NCI-H1694 treated with DMSO at 0.1 percent for 48 hours (cell line): ENCODE results near the gene EXPH5.

Experiments
- DNase-seq: peaks from one replicate; lab custom pipeline; 2025; lab: John Stamatoyannopoulos, UW

Gene EXPH5

DNA sequence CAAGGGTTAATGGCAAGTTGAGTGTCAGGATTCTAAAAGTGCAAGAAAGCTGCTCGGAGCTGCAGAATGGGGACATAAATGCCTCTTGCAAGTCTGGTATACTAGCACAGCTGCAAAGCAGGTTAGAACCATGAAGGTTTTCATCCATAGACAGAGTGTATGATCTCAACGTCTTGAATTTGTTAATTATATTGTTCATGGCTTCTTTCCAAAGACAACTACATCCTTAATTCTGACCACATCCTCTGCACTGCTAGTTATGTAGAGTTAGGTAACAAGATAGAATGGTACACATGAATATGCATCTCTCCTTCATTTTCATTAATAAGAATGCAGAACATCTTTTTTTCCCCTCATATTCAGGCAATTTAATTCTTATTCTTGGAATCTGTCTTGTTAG is 34.2 kb downstream of the EXPH5 start:
- DNase-seq, result no peak

DNA sequence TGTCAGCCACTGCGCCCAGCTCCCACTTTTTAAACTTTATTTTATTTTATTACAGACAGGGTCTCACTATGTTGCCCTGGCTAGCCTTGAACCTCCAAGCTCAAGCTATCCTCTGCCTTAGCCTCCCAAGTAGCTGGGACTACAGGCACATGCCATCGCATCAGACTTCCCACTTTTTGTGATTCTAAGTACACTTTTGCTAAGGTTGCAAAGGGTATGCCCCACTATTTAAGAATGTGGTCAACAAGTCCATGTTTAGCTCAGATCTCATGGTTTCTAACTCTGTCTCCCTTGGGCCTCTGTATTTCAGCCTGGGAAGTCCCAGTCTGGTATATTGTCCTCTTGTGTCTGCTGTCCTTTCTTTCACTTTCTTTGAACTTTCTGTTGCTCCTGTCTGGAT is 35.3 kb downstream of the EXPH5 start:
- DNase-seq, result no peak

DNA sequence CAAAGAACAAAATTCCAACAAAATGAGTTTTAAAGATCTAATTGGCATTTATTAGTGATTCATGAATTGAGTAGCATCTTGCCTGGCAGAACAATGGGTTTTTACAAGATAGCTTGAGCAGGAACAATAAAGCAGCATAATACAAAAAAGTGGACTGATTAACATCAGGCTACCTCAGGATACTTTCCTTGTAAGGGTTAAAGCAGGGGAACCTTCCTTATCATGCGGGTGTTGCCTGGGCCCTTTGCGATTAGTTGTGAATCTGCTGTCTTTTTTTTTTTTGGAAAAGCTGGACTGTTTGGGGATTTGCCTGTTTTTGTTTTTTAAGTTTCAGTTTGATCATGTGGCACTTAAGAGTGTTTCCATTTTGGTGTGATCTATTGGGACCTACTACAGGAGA is 37.5 kb downstream of the EXPH5 start:
- no peak for DNase-seq

DNA sequence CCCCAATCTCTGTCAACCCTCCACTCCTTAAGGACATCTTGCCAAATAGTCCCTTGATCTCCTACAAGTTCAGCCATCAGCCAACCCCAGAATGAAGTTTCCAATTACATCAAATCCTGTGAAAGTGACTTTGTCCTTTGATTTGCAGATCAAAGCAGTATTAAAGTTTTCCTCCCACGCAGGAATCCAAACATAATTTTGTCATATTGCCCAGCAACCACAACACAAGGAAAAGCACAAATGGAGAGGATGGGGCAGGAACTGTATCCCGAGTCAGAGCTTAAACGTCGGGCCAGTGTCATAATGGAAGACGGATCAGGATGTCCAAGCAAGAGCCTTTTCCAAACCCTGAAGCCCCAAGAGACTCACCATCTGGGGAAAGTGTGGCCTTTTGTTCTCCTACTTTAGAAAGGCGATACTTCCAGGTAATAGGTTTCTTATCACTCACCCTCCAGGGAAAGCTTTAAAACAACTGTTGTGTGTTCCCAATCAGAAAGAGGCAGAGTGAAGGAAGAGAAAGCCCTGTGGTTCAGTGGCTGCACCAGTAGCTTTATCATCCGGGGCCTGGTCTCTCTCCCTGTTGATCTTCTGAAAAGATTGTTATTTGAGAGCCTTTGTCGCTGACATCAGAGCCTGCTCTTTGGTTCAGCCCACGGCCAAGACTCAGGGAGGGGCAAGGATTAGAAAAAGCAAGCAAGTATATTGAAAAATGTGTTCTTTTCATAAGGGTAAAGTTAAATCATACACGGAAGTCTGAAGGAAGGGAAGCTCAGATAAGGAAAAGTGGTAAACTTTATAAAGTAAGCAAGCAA is 41.7 kb downstream of the EXPH5 start:
- DNase-seq, result no peak

DNA sequence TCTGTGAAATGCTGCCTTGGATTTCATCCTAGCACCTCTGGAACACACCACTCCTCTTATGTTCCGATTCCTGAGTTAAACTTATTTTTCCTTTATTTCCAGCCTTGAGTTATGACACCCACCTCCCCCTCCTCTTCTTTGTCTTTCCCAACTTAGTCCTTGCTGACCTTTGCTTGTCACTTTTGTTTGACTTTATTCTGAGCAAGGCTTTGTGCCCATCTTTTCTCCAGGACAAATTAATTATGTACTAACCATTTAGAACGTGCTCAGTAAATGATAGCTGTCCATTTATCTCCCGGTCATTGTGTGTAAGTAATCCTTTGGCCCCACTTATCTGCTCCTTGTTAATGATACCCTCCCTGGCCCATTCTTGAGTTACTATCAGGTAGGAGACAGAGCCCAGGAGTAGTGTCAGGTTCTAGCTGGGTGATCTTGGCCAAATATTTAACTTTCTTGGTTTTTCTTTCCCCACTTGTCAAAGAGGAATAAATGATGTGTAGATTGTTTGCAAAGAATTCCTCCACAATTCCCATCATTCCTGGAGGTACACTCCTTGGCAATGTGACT is 44.2 kb downstream of the EXPH5 start:
- DNase-seq, result no peak

DNA sequence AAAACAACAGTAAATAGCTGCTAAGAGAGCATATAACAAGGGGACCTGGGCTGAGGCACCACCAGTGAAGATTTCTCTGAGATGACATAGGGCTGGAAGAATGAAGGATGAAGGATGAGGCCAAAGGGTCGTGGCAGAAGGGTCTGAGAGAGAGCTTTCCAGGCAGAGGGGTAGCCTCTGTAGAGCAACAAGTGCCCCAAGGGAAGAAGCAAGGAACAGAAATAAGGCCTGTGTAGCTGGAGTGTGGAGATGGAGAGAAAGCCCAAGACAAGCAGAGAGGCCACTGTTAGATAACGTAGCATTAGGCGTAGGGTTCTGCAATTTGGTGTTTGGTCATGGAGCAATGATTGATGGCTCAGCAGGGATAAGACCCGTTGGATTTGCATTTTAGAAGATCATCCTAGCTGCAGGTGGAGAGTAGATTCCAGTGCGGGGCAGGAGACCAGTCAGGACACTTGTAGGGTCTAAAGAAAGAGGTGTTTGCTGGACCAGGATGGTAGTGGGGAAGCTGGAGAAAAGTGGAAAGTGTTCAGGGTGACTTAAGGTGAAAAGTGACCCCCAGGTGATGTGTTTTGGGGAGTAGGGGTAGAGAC is 47.6 kb downstream of the EXPH5 start:
- no peak for DNase-seq

DNA sequence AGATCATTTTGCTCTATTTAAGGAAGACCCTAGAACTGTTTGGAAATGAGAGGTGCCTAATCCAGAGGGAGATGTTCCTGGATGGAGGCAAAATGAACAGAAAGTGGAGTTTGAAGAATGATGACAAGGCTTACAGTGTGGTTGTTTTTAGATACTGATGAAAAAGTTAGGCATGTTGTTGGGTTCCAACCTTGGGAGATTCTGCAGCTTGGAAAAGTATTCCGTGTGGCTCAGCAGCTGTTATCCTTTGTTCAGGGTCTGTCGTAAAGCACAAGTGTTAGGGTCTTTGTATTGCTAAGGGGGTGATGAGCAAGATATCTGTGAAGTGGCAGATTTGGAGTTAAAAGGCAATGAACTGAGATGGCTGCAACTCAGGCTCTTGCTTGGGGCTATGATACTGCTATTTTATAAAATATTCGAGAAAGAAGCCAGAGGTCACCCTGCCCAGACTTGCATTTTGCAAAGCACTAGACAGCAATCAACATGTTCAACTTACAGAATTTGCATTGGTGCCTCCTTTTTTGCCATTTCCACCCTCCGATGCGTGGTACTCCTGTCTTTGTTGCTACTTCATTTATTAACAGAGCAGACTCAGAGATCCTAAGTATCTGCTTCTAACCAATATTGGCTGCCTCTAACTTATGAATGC is 50.1 kb downstream of the EXPH5 start:
- DNase-seq, result no peak

DNA sequence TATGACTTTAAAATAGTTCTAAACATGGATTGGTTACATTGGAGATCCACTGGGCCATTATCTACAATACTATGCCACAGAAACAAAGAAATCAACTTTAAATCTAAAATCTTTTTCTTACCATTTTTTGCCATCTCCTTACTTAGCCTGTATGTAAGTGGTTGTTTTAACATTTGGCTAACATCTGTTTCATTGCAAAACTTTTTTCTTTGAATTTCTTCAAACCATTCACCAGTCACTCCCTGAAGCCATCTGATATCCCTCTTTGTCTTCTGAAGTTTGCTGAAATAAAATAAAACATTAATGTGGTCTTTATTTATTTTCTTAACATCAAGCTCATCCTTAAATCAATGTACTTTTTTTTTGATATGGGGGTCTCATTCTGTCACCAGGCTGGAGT is 52.0 kb downstream of the EXPH5 start:
- no peak for DNase-seq

DNA sequence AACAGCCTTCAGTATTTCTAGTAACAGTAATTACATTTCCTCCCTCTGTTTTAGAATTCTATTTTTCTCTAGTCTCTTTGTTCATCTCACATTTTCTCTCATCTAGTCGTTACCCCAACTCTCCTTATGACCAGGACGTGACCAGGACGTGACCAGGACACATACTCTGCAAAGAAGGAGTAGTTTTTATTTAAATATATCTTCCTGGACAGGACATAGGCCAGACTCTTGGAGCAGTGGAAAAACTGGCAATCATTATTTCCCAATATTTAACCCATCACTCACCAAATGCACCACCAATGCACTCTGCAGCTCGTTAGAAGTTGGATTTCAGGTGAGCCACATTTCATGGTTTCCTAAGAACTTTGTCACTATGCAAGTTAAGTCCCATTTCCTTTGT is 55.1 kb downstream of the EXPH5 start:
- DNase-seq, result no peak

DNA sequence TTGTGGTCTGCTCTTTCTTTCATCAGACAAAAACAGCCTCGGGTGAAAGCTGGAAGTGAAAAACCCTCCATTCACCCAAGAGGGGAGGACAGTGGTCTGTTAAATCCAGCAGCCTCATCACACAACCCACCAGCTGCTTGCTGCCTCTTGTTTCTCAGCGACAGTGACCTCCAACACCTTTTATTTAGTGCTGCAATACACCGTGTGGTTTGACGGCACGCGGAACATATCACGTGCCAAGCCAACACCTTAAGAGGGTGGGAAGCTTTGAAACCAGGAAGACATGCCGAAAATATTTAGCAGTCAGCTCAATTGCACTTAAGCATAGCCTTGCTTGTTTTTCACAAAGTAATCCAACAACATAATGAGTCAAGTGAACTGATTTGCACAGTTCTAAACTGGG is 55.5 kb downstream of the EXPH5 start:
- DNase-seq, result no peak

DNA sequence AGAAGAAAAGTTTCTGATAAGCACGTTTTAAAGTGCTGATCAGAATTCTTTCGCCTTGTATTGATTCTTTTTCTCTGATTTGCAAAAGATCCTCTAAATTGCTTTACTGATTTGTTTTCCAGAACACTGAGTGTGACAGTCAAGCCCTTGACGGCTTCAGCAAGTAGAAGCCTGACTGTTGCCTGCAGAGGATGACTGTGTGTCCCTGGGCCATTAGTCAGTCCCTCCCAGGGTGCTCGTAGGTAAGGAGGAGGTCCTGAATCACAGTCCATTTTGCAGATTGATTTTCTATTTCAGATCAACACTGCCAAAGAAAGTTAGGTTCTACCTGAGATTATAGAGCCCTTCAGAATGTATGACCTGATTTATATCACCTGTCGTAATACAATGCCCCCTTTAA is 56.8 kb downstream of the EXPH5 start:
- DNase-seq, result no peak

DNA sequence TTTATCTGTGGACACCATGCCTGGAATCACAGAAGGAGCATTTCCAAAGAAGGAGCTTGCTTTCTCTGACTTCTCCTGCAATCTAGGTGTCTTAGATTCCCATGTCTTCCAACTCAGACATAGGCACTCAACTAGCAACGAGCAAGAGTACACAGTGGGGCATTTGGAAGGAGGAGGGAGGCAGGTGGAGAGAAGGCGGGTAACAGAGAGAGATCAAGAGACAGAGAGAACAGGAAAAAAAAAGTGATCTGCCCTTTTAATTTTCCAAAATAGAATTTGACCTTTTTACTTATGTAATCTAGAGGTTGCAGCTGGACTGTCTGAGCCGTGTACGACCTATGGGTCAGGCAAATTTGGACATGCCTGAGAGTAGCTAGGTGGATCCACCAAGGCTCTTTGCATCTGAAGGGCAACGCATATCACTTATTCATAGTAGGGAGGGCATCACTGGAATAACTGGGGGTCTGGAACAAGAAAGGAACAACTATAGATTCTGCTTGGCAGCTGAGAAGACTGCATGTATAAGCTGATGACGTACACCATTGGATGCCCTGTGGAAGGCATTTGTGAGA is 58.1 kb downstream of the EXPH5 start:
- no peak for DNase-seq

DNA sequence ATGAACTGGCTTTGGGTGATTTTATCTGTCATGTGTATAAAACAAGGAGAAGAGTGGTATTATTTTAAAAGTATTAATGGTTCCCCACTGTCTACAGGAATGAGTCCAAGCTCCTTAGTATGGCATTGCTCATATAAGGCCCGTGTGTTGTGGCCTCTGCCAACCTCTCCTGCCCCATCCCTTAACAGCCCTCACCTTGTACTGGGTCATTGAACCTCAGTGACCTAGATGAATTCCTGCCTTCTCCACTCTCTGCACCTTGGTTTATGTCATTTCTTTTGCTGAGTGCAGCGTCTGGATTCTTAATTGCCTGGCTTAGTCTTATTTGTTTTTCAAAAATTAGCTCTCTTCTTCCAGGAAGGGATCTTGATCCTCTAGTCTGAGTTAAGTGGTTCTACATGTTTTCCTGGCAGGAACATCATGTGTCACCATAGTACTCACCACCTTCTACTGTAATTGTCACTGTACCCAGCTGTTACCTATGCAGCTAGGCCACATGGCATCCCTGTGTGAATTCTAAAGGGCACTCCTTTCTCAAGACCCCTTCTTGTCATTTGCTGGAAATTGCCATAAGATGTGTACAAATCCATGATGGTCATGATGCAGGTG is 59.2 kb downstream of the EXPH5 start:
- DNase-seq, result no peak

DNA sequence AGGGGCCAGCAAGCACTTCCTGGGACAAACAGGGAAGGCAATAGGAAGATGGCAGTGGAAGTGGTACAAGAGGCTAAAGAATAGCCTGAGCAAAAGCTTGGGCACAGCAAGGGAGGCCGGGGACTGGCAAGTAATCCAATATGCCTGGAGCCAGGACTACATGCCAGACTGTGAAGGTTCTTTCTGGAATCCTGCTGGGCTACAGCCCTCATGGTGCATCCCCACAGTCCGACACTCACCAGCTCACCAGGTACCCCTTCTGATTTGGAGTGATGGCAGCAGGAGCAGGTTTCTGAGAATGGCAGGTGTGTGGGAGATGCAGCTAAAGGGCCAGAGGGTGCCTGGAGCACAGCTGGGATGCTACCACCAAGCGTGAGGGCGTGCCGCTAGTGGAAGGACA is 63.1 kb downstream of the EXPH5 start:
- DNase-seq, result no peak

DNA sequence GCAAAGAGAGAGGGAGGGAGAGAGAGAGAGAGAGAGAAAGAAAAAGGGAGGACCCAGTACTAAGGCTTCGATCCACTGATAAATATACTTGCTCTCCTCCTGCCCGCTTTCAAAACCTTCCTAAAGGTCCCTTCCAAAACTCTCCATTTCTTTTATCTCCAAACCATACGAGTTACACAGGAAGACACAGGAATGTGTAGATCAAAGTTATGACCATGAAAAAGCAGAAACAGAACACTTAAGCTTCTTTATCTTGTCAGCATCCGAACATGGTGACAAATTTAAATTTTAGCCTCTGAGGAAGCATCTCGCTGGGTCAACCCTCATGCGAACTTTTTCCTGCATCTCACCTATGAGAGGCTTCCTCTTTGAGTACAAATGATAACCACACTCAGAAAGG is 66.2 kb downstream of the EXPH5 start:
- no peak for DNase-seq

DNA sequence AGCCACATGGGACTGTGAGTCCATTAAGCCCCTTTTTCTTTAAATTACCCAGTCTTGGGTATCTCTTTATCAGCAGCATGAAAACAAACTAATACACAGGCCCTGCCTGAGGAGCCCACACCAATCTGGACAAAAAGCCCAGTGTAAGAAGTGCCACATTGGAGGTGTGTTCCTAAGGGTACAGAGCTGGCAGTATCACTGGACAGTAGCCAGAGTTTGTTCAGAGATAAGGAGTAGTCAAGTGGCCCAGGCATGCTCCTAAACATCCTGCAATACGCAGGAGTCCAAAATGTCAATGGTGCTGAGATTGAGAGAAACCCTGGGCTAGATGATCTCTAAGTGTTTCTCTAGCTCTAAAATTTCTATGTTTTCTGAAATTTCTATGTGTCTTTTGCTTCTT is 68.4 kb downstream of the EXPH5 start:
- no peak for DNase-seq

DNA sequence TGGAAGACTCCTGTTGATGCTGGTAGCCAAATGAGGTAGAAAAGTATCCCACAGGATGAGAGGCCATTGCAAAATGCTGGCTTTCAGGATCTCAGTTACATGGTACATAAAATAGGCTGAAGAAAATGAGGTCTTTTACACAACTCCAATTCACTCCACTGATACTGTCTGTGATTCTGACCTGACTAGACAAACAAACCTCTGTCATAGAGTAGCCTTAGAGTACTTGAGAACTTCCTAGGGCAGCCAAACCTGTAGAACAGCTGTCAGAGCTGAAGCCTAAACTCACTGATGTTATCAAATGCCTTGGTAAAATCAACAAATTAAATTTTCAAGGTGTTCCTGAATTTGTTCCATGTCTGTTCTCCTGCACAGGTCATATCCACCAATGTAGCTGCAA is 69.1 kb downstream of the EXPH5 start:
- DNase-seq, result no peak

DNA sequence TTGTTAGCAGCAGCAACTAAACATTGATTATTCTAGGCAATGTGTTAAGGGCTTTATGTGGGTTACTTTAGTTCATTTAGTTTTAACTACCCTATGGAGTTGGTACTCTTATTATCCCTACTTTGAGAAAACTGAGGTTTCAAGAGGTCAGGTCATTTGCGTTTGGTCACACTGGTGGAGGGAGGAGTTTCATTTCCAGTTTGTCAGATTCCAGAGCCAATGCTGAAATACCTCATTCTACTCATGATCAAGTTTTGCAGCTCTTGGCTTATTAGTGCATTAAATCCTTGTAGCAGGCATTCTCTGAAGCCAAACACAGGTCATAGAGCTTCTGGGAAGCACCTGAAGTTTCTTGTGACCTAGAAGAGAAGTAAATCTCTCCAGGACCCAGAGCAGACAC is 71.2 kb downstream of the EXPH5 start:
- no peak for DNase-seq

DNA sequence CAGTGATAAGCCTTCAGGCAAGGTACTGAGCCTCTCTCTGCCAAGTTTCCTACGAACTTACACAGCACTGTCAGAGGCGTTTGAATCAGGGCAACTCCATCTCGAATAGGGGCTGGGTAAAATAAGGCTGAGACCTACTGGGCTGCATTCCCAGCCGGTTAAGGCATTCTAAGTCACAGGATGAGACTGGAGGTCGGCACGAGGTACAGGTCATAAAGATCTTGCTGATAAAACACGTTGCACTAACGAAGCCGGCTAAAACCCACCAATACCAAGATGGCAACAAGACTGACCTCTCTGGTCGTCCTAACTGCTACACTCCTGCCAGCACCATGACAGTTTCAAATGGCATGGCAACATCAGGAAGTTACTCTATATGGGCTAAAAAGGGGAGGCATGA is 75.0 kb downstream of the EXPH5 start:
- DNase-seq, result no peak

DNA sequence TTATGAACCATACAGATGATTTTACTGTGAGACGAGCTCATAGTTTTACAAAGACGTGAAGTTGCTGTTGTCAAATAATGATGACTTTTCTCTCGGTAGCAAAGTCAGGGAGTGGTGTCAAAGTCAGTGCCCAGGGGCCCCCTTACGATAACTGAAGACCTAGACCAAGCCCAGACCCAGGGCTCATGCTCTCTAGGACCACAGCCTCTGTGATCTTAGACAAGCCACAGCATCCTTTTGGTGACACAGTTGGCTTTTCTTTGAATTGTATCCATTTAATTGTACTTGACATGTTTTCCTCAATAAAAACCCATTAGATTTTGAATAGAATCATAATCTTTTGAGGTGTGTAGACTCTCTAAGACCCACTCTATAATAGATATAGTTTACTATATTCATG is 77.4 kb downstream of the EXPH5 start:
- DNase-seq, result no peak

DNA sequence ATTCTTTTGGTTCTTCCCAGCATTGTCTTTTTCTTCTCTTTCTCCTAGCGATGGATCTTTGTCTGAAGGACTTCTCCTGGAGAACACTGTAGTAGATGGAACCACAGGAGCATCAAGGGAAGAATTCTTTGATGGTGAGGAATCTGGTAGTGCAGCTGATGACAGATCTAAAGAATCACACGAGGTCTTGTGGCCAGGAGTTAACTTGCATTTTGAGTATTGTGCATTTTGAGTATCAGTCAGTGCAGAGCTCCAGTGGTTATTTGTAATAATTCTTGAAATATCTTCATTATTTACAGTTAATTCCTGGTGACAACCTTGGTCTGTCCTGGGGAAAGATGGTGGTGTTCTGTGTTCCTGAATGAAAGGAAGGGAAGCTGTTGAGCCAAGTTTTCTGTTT is 80.9 kb downstream of the EXPH5 start:
- no peak for DNase-seq

DNA sequence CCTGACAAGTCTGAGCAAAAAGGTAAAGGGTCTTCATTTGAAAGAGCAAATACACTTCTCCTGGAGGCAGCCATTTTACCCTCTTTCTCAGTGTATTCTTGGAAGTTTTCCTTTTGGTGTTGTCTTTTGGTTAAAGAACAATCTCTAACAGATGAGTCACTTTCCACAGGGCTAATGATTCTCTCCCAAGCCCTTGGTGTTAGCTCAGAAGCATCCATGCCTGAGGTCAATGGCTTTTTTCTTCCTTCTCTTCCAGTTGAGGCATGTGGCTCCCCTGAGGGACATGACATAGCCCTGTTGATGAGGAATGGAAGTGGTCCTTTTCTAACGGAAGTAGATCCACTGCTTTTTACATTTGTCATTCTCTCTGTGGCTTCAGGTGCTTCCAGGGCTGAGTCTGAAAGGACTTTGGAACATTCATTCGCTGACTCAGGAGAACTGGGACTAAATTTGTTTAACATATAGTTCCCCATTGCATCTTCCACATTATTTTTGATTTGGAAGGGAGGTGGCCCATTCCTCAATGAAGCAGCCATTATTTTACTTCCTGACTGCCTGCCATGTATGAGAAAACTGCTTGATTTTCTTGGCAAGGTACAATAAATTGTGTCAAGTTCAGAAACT is 81.6 kb downstream of the EXPH5 start:
- DNase-seq, result no peak
